Measurements from ENCODE around the gene OIP5. TPM values are rescaled to one million over a fixed set of nuclear protein-coding genes. Genes with fewer than 3 reads are reported as not detected.

OIP5 gene
- total and polyA plus RNA-seq, 8 donors: 0.17 to 0.56 (median 0.29) TPM

DNA sequence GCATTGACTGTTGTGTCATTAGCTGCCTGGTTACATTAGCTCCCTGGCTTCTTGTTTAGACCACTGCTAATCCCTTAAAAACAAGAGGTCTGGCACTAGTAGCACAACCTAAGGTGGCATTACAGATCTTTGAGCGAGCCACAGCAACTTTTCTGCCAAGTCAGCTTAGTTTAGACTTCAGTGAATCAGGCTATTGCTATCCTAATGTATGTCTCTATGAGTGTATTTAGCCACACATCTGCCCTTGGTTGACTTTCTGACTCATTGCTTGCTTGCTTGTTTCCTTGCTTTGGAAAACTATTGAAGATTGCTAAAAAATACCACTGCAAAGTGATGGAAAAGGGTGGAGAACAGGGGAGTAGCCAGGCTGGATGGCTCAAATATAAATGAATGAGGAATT, 51.2 kb downstream of the OIP5 start:
- WGBS, 2 donors: 93 to 100% methylated on average over 1 of the region's 1 CpG
- no peaks in the 10 kb centered on the region for H3K27me3 ChIP-seq
- FAIRE-seq (no peak), DNase-seq (peak in 1 of 6 donors; percentile 2), ATAC-seq (no peak)
- no peak overlapping the region for H3K27ac ChIP-seq
- H3K4me3 ChIP-seq: no peak overlapping the region
- no peaks in the 10 kb centered on the region for H3K9me3 ChIP-seq
- intact Hi-C loops (cut with DNase I): no loop called here
- TF ChIP-seq CTCF (IDR thresholded peaks at IDR 0.05): no peak
- H3K36me3 ChIP-seq: peaks cover 0 to 16% (median under 1%) of the 10 kb centered on the region in 3 donors
- peaks cover 0 to 5% (median 3%) of the 10 kb centered on the region in 3 donors for H3K4me1 ChIP-seq

GRCh38 chr15:41279535-41280283, 52.7 kb downstream of the OIP5 start:
- peaks cover 0 to 9% (median 0%) of the 10 kb centered on the region in 3 donors for H3K36me3 ChIP-seq
- intact Hi-C loops (cut with DNase I): no loop called here
- peaks cover 0 to 5% (median 0%) of the 10 kb centered on the region in 3 donors for H3K4me1 ChIP-seq
- no peak overlapping the region for H3K4me3 ChIP-seq
- no peak for TF ChIP-seq CTCF (IDR thresholded peaks at IDR 0.05)
- no peak overlapping the region for H3K27ac ChIP-seq
- no peaks in the 10 kb centered on the region for H3K27me3 ChIP-seq
- H3K9me3 ChIP-seq: no peaks in the 10 kb centered on the region
- FAIRE-seq (no peak), ATAC-seq (no peak), DNase-seq (peak in 1 of 6 donors; percentile 2)
- WGBS, 2 donors: 83 to 92% methylated on average over 1 of the region's 1 CpG

DNA sequence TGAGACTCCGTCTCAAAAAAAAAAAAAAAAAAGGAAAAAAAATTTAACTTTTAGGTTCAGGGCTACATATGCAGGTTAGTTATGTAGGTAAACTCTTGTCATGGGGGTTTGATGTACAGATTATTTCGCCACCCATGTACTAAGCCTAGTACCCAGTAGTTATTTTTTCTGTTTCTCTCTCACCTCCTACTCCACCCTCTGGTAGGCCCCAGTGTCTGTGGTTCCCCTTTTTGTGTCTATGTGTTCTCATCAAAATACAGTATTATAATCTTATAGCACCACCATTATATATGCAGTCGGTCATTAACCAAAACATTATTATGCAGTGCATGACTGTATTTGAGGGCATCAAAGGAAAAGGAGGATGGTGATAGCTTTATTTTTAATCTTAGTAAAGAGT, 54.1 kb downstream of the OIP5 start:
- no peak overlapping the region for H3K27ac ChIP-seq
- DNase-seq (no peak), ATAC-seq (no peak), FAIRE-seq (no peak)
- 91 to 94% methylated on average over 3 of the region's 3 CpGs for WGBS, 2 donors
- H3K9me3 ChIP-seq: no peaks in the 10 kb centered on the region
- intact Hi-C loops (cut with DNase I): no loop called here
- H3K36me3 ChIP-seq: peaks cover 0 to 15% (median under 1%) of the 10 kb centered on the region in 3 donors
- TF ChIP-seq CTCF (IDR thresholded peaks at IDR 0.05): no peak
- peaks cover 0 to 3% (median 0%) of the 10 kb centered on the region in 3 donors for H3K4me1 ChIP-seq
- H3K27me3 ChIP-seq: no peaks in the 10 kb centered on the region
- H3K4me3 ChIP-seq: no peak overlapping the region

- no peaks in the 10 kb centered on the region for H3K9me3 ChIP-seq
- H3K4me1 ChIP-seq: no peaks in the 10 kb centered on the region
- H3K4me3 ChIP-seq: no peak overlapping the region
- H3K27me3 ChIP-seq: no peaks in the 10 kb centered on the region
- intact Hi-C loops (cut with DNase I): no loop called here
- H3K36me3 ChIP-seq: peaks cover 0 to 15% (median 3%) of the 10 kb centered on the region in 3 donors
- TF ChIP-seq CTCF (IDR thresholded peaks at IDR 0.05): no peak
- H3K27ac ChIP-seq: no peak overlapping the region
- DNase-seq: no peak
- no peak for ATAC-seq
- FAIRE-seq: no peak
These were observed 55.6 kb downstream of the OIP5 start for GRCh38 chr15:41276831-41277230.

- ATAC-seq: no peak
- no peak overlapping the region for H3K27ac ChIP-seq
- TF ChIP-seq CTCF (IDR thresholded peaks at IDR 0.05): no peak
- peaks cover 0 to 25% (median 3%) of the 10 kb centered on the region in 3 donors for H3K36me3 ChIP-seq
- no peaks in the 10 kb centered on the region for H3K9me3 ChIP-seq
- no peaks in the 10 kb centered on the region for H3K4me1 ChIP-seq
- H3K27me3 ChIP-seq: no peaks in the 10 kb centered on the region
- no peak for DNase-seq
- intact Hi-C loops (cut with DNase I): no loop called here
- 88 to 96% methylated on average over 2 of the region's 2 CpGs for WGBS, 2 donors
- FAIRE-seq: no peak
- H3K4me3 ChIP-seq: no peak overlapping the region
These were observed 62.5 kb downstream of the OIP5 start for GRCh38 chr15:41269887-41270286.
